ENCODE results near the gene TNFRSF1B.

TNFRSF1B gene

DNA sequence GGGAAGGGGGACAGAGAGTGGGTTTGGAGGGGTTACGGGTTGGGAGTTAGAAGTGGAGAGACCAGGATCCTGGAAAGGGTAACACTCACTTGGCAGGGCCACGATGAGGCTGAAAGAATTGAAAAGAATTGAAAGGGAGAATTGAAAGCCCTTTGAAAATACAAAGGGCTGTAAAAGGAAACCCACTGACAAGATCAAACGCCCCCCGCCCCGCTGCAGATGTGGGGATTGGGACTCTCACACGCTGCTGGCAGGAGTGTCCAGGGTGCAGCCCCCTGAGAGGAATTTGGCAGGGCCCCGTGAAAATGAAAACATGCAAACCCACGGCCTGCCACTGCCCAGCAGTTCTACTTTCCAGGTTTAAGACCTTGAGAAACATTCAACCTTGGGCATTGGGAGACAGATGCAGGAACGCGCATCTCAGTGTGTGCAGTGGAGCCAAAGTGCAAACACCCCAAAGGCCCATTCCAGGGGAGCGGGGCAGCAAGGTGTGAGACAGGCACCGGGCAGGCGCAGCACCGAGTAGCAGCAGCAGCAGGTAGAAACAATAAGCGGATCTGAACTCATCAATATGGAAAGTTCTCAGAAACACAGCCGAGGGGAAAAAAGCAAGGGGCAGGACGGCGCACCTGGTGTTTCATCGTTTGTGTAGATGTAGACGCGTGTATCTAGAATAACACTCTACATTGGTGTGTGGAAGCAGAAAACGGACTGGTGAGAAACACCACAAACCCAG lies 8.3 kb upstream of the TNFRSF1B start:
- DNase-seq (ENCODE audit: low spot score) = no peak

DNA sequence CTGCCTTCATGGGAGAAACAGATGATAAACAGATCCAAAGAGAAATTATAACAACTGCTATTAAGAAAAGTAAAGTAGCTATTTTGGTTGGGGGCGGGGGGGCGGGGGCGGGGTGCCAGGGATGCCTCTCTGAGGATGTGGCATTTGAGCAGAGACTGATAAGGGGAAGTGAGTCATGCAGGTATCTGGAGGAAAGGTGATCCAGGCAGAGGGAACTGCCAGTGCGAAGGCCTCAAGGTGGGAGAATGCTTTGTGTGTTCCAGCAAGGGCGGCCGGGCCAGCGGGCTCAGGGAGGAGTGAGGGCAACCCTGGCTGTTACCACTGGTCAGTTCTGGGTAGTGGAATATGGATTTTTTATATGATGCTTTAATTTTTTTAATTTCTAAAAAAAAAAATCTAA lies 7.0 kb upstream of the TNFRSF1B start:
- no peak for DNase-seq (ENCODE audit: low spot score)

GRCh38 chr1:12161324-12161661 lies 5.5 kb upstream of the TNFRSF1B start:
- no peak for DNase-seq (ENCODE audit: low spot score)

- peak; percentile 83 for DNase-seq (ENCODE audit: low spot score)
These were observed 4.9 kb upstream of the TNFRSF1B start for GRCh38 chr1:12161662-12162458.

- no peak for DNase-seq (ENCODE audit: low spot score)
These were observed 4.2 kb upstream of the TNFRSF1B start for GRCh38 chr1:12162459-12163137.

- DNase-seq (ENCODE audit: low spot score) = no peak
These were observed 3.6 kb upstream of the TNFRSF1B start for GRCh38 chr1:12163210-12163609.

DNA sequence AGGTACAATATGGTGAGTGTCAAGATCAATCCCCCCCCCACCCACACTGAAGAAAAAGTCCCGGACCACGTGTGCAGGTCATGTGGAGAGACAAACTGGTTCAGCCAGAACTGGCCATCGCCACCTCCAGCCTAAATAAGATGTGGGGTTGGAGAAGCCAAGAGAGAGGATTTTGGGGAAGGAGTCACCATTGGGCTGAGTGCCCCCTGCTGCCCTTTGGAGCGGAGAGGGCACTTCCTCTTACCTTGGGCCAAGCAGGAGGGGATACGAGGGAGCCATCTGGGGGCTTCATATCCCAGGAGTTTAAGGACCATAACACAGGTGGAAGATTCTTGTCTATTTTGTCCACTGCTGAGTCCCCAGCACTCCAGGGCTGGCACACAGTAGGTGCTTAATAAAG lies 2.6 kb upstream of the TNFRSF1B start:
- DNase-seq (ENCODE audit: low spot score) = no peak

GRCh38 chr1:12165342-12165741 lies 1.4 kb upstream of the TNFRSF1B start:
- no peak for DNase-seq (ENCODE audit: low spot score)

- DNase-seq (ENCODE audit: low spot score) = no peak
These were observed 970 bp downstream of the TNFRSF1B start for GRCh38 chr1:12167493-12168429.

GRCh38 chr1:12168451-12169160 lies 1.8 kb downstream of the TNFRSF1B start:
- no peak for DNase-seq (ENCODE audit: low spot score)

- no peak for DNase-seq (ENCODE audit: low spot score)
These were observed 2.8 kb downstream of the TNFRSF1B start for GRCh38 chr1:12169442-12170135.

DNA sequence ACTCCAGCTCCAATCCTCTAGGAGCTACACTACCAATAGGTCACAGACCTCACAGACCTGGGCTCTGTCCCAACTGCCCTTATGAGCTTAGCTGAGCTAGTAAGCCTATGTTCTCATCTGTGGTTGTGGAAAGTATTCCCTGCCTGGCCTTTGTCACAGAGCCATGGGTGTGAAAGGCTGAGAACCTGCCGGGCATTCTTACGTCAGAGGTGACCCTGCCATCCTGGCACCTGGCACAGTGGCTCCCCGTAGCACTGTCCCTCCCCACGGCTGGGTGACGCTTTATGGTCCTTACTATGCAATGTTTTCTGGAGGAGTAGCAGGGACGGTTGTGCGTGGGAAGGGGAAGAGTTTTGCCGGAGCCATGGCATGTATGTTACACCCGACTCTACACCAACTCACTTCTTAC lies 3.5 kb downstream of the TNFRSF1B start:
- DNase-seq (ENCODE audit: low spot score) = no peak

DNA sequence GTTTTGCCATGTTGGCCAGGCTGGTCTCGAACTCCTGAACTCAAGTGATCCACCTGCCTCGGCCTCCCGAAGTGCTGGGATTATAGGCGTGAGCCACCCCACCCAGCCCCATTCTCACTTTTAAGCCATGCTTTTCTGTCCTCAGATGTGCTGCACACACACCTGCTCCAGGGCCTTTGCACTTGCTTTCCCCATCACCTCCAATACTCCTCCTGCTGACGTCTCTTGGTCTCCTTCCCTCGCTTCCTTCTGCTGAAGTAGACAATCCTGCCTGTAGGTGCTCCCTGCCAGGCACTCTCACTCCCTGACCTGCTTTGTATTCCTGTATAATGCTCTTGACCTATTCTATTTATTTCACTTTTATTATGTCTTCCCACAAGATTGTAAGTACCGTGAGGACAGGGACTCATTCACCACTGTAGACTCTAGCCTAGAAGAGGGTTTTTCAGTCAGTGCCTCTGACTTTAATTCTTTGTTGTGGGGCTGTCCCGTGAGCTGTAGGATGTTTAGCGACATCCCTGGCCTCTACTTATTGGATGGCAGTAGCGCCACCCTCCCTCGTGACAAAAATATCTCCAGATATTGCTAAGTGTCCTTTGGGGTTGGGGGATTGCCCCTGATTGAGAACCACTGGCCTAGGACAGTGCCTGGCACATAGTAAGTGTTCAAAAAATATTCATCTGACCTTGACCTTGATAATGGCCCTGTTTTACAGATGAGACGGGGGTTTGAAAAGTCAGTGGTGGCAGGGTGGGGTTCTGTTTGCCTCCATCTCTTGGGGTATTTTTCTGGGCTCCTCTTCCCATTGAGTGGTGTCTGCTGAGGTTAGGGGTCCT lies 4.6 kb downstream of the TNFRSF1B start:
- DNase-seq (ENCODE audit: low spot score) = no peak

DNA sequence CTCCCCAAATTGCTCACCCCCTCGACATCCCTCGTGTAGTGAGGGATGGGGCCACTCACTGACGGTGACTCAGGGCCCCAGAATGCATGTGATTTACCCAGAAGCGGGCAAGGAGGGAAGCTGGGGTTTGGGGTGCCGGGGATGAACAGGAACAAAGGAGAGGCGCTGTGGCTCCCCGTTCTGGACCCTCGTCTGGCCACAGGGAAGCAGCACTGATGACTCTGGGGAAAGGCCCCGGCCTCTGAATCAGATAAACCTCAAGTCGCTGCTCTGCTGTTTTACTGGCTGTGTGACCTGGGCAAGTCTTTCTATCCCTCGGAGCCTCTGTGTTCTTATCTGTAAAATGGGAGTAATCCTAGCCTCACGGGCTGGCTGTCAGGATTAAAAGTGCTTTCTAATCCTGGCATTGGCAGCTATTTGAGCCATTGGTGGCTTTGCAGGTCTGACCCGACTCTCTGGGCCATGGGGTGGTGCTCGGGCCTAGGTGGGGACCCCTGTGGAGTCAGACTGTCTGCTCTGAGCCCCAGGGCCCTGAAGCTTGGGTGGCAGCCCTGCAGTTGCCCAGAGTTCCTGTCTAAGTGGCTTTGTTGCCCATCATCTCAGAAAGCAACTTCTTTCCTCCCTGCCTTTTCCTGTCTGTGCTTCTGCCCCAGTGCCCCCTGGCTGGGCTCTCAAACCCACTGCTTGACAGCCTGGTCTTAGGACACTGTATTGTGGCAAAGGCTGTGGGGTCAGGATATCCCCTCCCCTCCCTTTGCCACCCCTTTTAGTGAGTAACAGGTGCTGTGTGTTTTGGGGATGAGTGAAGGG lies 5.5 kb downstream of the TNFRSF1B start:
- DNase-seq (ENCODE audit: low spot score) = no peak

- DNase-seq (ENCODE audit: low spot score) = no peak
These were observed 6.3 kb downstream of the TNFRSF1B start for GRCh38 chr1:12173041-12173509.

DNA sequence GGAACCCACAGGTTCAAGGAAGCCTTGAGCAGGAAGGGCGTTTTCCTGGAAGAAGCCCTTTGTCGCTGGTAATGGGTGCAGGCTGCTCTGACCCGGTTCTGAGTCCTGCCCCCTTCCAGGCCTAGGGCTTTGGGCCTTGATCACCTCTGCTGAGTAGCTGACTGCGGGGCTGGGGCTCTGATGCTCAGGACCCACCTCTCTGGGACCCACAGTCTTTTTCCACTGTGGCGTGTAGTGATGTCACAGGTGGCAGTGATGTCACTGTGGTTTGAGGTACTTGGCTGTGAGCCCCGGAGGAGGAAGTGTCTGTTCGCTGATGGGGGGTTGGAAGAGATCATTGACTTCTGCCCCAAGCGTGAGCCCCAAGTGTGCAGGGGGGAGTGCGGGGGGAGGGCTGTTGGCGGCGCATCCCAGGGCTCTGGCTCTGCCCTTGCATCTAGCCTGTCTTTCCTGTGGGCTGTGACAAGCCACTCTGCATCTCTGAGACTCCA lies 6.9 kb downstream of the TNFRSF1B start:
- peak; percentile 68 for DNase-seq (ENCODE audit: low spot score)

DNA sequence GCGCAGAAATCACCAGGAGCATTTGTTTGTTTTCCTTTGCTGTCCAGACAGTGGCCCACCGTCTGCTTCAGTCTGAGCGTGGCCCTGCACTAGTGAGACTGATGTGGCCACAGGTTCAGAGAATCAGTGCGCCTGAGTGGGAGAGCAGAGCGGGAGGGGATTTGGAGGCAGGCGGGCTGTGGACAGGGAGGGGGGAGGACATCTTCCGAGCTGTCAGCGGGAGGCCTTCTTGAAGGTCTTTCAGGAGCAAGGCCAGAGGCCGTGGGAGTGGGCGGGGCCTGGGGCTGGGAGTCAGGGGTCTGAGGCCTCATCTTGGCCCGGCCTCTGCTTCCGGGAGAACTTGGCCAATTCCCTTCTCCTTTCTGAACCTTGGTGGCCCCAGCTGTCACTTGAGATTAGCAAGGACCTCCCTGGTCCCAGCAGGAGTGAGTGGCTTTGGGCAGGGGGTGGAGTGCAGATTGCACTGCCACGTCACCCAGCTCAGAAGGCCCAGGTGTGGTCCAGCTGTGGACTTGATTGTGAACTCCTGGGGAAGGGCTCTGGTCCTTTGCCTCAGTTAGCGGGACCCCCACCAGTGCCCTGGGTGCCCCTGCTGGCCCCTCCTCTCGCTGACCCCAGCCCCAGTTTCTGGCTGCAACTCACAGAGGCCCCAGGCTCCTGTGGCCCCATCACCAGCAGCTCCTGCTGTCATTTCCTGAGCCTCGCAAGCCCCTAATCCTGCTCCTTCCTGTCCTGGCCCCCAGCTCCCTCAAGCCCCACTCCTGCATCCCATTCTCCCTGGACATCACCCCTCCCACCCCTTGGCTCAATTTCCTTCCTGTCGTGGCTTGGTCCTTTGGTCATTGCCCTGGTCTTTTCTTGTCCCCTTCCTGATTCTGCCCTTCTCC lies 8.4 kb downstream of the TNFRSF1B start:
- DNase-seq (ENCODE audit: low spot score) = no peak
